T-helper 1 cell treated with Interleukin-12 subunit alpha and Interleukin-12 subunit beta and Interleukin-4 antibody, amounts not matched to agents 30 μg/mL and 1 μg/mL, for 36 hours (primary cell): Measurements from ENCODE around the gene ADCY5.

Experiments used
- H3K27ac Mint-ChIP-seq: one replicate; pipeline ENCODE4 v1.8.0; 2021; ENCODE audit warnings: mild to moderate bottlenecking, mixed read lengths
- H3K27me3 Mint-ChIP-seq: one replicate; pipeline ENCODE4 v1.8.0; 2021; ENCODE audit warnings: low read depth, mixed read lengths
- H3K36me3 Mint-ChIP-seq: one replicate; pipeline ENCODE4 v1.8.0; 2021; ENCODE audit warnings: low read depth, mixed read lengths
- H3K4me1 Mint-ChIP-seq: one replicate; pipeline ENCODE4 v1.8.0; 2021; ENCODE audit warnings: low read depth, mixed read lengths
- H3K4me3 Mint-ChIP-seq: one replicate; pipeline ENCODE4 v1.8.0; 2021; ENCODE audit warnings: mild to moderate bottlenecking, moderate library complexity, mixed read lengths
- H3K9me3 Mint-ChIP-seq: one replicate; pipeline ENCODE4 v1.8.0; 2021; ENCODE audit warnings: mixed read lengths

The ADCY5 gene

GRCh38 chr3:123424999-123425712, 23.7 kb downstream of the ADCY5 start:
- Mint-ChIP-seq H3K9me3 (no peaks in the 10 kb centered on the region), H3K36me3 (no peaks in the 10 kb centered on the region), H3K4me3 (no peak overlapping the region), H3K4me1 (no peaks in the 10 kb centered on the region), H3K27ac (no peak overlapping the region), H3K27me3 (no peaks in the 10 kb centered on the region)

DNA sequence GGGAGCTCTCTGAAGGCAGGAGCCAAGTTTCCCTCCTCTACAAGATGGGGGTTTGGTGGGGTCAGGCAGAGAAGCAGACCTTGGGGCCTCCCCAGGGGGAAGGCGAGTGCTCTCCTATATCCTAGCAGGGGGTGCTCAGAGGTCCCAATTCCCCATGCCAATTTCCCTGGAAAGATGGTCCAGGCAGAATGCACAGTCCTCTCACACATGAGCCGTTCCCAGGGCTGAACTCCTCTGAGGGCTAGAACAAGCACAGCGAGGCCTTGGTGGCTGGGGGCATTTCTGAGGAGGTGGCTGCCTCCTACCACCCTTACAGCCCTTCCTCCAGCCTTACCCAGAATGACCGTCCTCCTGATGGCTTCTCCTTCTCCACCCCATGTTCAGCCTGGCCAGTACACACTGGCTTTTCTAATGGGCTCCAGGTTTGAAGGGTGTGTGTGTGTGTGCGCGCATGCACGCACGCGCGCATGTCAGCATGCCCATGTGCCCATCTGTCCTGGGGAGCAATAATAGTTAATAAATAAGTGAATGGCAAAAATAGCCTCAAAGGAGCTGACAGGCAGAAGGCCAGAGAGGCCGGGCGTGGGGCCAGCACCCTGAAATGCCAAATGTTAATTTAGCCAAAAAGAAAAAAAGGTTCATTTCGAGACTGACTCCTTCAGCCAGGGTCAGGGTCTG, 24.4 kb downstream of the ADCY5 start:
- Mint-ChIP-seq H3K4me1 (no peaks in the 10 kb centered on the region), H3K4me3 (no peak overlapping the region), H3K36me3 (no peaks in the 10 kb centered on the region), H3K9me3 (no peaks in the 10 kb centered on the region), H3K27ac (no peak overlapping the region), H3K27me3 (no peaks in the 10 kb centered on the region)

DNA sequence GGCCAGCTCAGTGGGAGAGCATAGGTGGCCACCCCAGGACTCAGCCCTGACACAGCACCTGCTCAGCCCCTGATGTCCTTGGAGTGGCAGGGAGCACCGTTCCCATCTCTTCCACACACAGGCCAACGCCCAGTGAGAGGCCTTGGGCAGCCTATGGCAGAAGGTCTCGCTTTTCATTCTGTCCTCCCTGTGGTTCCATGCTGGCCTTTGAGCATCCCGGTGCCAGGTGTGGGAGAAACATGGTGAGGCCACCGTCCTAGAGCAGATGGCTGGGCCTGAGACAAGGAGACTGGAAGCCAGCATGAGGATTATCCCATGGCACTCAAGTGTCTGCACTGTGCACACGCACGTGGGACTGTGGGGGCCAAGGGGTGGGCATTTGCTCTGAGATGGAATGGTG, 25.1 kb downstream of the ADCY5 start:
- Mint-ChIP-seq H3K27ac (no peak overlapping the region), H3K36me3 (no peaks in the 10 kb centered on the region), H3K27me3 (no peaks in the 10 kb centered on the region), H3K9me3 (no peaks in the 10 kb centered on the region), H3K4me1 (no peaks in the 10 kb centered on the region), H3K4me3 (no peak overlapping the region)

GRCh38 chr3:123423031-123423430, 25.9 kb downstream of the ADCY5 start:
- Mint-ChIP-seq H3K27ac (no peak overlapping the region), H3K27me3 (no peaks in the 10 kb centered on the region), H3K9me3 (no peaks in the 10 kb centered on the region), H3K4me3 (no peak overlapping the region), H3K36me3 (no peaks in the 10 kb centered on the region), H3K4me1 (no peaks in the 10 kb centered on the region)

- H3K9me3 Mint-ChIP-seq, result no peaks in the 10 kb centered on the region
- H3K36me3 Mint-ChIP-seq, result no peaks in the 10 kb centered on the region
- no peak overlapping the region for H3K27ac Mint-ChIP-seq
- no peak overlapping the region for H3K4me3 Mint-ChIP-seq
- no peaks in the 10 kb centered on the region for H3K4me1 Mint-ChIP-seq
- no peaks in the 10 kb centered on the region for H3K27me3 Mint-ChIP-seq
Measured at GRCh38 chr3:123422457-123422856, 26.4 kb downstream of the ADCY5 start.

GRCh38 chr3:123421353-123422174, 27.3 kb downstream of the ADCY5 start:
- H3K27ac Mint-ChIP-seq, result no peak overlapping the region
- no peaks in the 10 kb centered on the region for H3K27me3 Mint-ChIP-seq
- H3K4me1 Mint-ChIP-seq, result no peaks in the 10 kb centered on the region
- no peak overlapping the region for H3K4me3 Mint-ChIP-seq
- H3K9me3 Mint-ChIP-seq, result no peaks in the 10 kb centered on the region
- no peaks in the 10 kb centered on the region for H3K36me3 Mint-ChIP-seq

DNA sequence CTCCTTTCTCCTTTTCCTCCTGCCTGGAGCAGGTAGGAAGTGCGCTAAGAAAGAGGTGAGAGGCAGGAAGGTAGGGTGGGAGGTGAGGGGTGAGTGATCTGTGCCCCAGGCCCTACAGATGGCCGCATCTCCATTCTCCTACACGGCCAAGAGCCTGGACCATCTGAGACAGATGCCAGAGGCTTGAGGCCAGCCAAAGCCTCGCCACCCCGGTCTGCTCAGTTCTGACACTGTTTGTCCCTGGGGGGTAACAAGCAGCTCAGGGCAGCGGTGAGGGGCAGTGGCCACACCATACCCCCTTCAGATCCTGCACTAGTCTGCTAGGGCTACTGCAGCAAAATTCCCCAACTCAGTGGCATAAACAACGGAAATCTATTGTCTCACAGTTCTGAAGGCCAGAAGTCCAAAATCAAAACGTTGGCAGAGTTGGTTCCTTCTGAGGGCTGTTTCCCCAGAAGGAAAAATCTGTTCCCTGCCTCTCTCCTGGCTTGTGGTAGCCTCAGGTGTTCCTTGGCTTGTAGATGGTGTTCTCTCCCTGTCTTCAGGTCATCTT, 28.4 kb downstream of the ADCY5 start:
- no peaks in the 10 kb centered on the region for H3K9me3 Mint-ChIP-seq
- no peaks in the 10 kb centered on the region for H3K27me3 Mint-ChIP-seq
- H3K27ac Mint-ChIP-seq, result no peak overlapping the region
- no peaks in the 10 kb centered on the region for H3K4me1 Mint-ChIP-seq
- no peaks in the 10 kb centered on the region for H3K36me3 Mint-ChIP-seq
- H3K4me3 Mint-ChIP-seq, result no peak overlapping the region

GRCh38 chr3:123419850-123420297, 29.0 kb downstream of the ADCY5 start:
- H3K27me3 Mint-ChIP-seq, result no peaks in the 10 kb centered on the region
- no peaks in the 10 kb centered on the region for H3K36me3 Mint-ChIP-seq
- no peak overlapping the region for H3K27ac Mint-ChIP-seq
- H3K4me3 Mint-ChIP-seq, result no peak overlapping the region
- H3K4me1 Mint-ChIP-seq, result no peaks in the 10 kb centered on the region
- H3K9me3 Mint-ChIP-seq, result no peaks in the 10 kb centered on the region

DNA sequence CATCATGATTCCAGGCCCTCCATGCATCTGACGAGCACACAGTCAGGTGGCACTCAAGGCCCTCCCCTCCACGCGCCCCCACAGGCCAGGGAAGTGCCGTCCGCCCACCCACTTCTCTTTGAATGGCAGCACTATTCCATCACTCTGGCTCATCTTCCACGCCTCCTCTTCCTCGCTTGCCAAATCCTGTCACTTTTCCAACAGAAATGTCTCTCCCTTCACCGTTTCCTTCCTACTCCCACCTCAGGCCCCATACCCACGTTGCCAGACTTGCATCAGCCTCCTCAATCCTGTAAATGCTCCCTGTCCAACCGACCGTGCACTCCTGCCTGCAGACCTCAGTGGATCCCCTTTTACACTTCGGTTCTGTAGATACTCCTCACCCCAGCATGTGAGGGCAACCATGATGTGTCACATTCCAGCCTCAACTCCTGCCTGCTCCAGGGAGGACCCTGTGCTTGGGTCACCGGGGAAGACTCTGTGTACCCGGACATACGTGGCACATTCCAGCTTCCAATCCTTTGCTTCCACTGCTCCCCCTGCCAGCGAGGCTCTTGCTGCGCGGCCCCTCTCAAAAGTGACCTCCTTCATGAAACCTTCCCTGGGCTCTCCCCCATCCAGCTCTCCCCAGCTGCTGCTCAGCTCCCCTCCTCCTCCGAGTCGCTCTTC, 29.6 kb downstream of the ADCY5 start:
- no peaks in the 10 kb centered on the region for H3K27me3 Mint-ChIP-seq
- H3K4me3 Mint-ChIP-seq, result no peak overlapping the region
- H3K36me3 Mint-ChIP-seq, result no peaks in the 10 kb centered on the region
- no peaks in the 10 kb centered on the region for H3K9me3 Mint-ChIP-seq
- no peak overlapping the region for H3K27ac Mint-ChIP-seq
- no peaks in the 10 kb centered on the region for H3K4me1 Mint-ChIP-seq

GRCh38 chr3:123416647-123417046, 32.2 kb downstream of the ADCY5 start:
- H3K4me3 Mint-ChIP-seq, result no peak overlapping the region
- H3K4me1 Mint-ChIP-seq, result no peaks in the 10 kb centered on the region
- H3K9me3 Mint-ChIP-seq, result no peaks in the 10 kb centered on the region
- H3K27ac Mint-ChIP-seq, result no peak overlapping the region
- H3K36me3 Mint-ChIP-seq, result no peaks in the 10 kb centered on the region
- no peaks in the 10 kb centered on the region for H3K27me3 Mint-ChIP-seq

- H3K27me3 Mint-ChIP-seq, result no peaks in the 10 kb centered on the region
- H3K36me3 Mint-ChIP-seq, result no peaks in the 10 kb centered on the region
- H3K4me3 Mint-ChIP-seq, result no peak overlapping the region
- H3K27ac Mint-ChIP-seq, result no peak overlapping the region
- no peaks in the 10 kb centered on the region for H3K4me1 Mint-ChIP-seq
- H3K9me3 Mint-ChIP-seq, result no peaks in the 10 kb centered on the region
Measured at GRCh38 chr3:123416173-123416572, 32.7 kb downstream of the ADCY5 start.

- Mint-ChIP-seq H3K36me3 (no peaks in the 10 kb centered on the region), H3K27me3 (peaks cover 5% of the 10 kb centered on the region), H3K27ac (no peak overlapping the region), H3K4me1 (no peaks in the 10 kb centered on the region), H3K4me3 (no peak overlapping the region), H3K9me3 (no peaks in the 10 kb centered on the region)
Measured at GRCh38 chr3:123414973-123415775, 33.7 kb downstream of the ADCY5 start.

- Mint-ChIP-seq H3K27me3 (peaks cover 5% of the 10 kb centered on the region), H3K4me1 (no peaks in the 10 kb centered on the region), H3K27ac (no peak overlapping the region), H3K4me3 (no peak overlapping the region), H3K36me3 (no peaks in the 10 kb centered on the region), H3K9me3 (no peaks in the 10 kb centered on the region)
Measured at GRCh38 chr3:123412811-123413604, 35.9 kb downstream of the ADCY5 start.
